Chondrocyte (in vitro differentiated cells): Measurements from ENCODE around the gene RAD51B. TPM values are rescaled to one million over a fixed set of nuclear protein-coding genes. Genes with fewer than 3 reads are reported as not detected.

Experiments
- DNase-seq: peaks from one replicate; pipeline ENCODE4 v3.0.0; 2021; ENCODE audit warnings: mixed read lengths, low spot score
- H3K27ac Mint-ChIP-seq: one replicate; pipeline ENCODE4 v1.8.0; 2021; ENCODE audit warnings: mild to moderate bottlenecking, moderate library complexity, mixed read lengths; ENCODE audit not compliant: unreplicated experiment
- H3K27me3 Mint-ChIP-seq: 2 replicates; pipeline ENCODE4 v1.8.0; 2021; ENCODE audit warnings: low read depth, mixed read lengths
- H3K36me3 Mint-ChIP-seq: 2 replicates; pipeline ENCODE4 v1.8.0; 2021; ENCODE audit warnings: low read depth, mixed read lengths
- H3K4me1 Mint-ChIP-seq: 2 replicates; pipeline ENCODE4 v1.8.0; 2021; ENCODE audit warnings: low read depth, mild to moderate bottlenecking, mixed read lengths
- H3K4me3 Mint-ChIP-seq: one replicate; pipeline ENCODE4 v1.8.0; 2021; ENCODE audit warnings: mild to moderate bottlenecking, moderate library complexity, mixed read lengths; ENCODE audit not compliant: unreplicated experiment
- H3K9me3 Mint-ChIP-seq: 2 replicates; pipeline ENCODE4 v1.8.0; 2021; ENCODE audit warnings: low read depth, mixed read lengths
- total RNA-seq: library from RNA; stranded (reverse); gene quantifications from 3 replicates; pipeline ENCODE4 v1.2.1, GENCODE V29; 2021
- TF ChIP-seq, protein P1 (sequence below): fragments of 200-600 bp; sonication (generic); IDR thresholded peaks from 2 replicates; pipeline ENCODE4 v1.5.0; 2021; ENCODE audit warnings: antibody characterized with exemption, mild to moderate bottlenecking, moderate library complexity

Gene RAD51B
- total RNA-seq, 1 donor from 2014 or later = 8.2 TPM

DNA sequence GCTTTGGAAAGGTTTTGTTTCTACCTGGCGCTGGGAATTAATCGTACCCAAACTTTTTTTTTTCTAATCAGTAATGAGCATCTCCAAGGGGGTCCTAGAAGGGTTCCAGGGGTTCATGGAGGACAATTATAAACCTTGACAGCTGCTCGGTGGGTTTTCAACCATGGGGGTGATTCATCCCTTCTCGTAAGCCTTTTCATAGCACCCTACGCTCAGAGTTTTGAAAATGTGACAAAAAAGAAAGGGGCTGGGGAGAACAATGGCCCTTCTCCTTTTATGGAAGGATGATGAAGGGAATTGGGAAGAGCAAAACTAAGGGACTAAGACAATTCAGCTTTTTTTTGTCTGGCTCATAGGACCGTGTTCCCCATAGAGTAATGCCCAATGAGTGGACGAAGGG, 776.6 kb downstream of the RAD51B start:
- no peaks in the 10 kb centered on the region for H3K27me3 Mint-ChIP-seq

DNA sequence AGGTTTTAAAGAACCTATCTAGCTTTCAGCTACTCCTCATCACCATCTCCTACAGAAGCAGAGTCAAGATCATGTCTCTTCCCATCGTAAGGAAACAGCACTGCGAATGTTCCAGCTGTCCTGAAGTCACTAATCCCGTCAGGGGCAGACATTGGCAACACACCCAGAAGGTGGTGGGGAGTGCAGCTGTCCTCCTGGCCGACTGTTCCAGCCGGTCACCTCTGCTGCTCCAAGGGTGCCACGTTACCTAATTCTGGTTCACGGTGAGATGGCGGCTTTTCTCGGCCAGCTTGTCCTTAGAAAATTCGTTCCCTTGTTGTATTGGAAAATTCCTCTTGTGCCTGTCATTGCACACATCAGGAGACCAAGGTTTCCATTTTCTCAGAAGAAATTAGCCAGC, 777.1 kb downstream of the RAD51B start:
- Mint-ChIP-seq H3K27me3 (no peaks in the 10 kb centered on the region), H3K27ac (no peak overlapping the region), H3K9me3 (no peaks in the 10 kb centered on the region), H3K4me1 (peaks cover 51% of the 10 kb centered on the region), H3K4me3 (no peak overlapping the region), H3K36me3 (no peaks in the 10 kb centered on the region)
- no peak for DNase-seq
- TF ChIP-seq, protein P1, sequence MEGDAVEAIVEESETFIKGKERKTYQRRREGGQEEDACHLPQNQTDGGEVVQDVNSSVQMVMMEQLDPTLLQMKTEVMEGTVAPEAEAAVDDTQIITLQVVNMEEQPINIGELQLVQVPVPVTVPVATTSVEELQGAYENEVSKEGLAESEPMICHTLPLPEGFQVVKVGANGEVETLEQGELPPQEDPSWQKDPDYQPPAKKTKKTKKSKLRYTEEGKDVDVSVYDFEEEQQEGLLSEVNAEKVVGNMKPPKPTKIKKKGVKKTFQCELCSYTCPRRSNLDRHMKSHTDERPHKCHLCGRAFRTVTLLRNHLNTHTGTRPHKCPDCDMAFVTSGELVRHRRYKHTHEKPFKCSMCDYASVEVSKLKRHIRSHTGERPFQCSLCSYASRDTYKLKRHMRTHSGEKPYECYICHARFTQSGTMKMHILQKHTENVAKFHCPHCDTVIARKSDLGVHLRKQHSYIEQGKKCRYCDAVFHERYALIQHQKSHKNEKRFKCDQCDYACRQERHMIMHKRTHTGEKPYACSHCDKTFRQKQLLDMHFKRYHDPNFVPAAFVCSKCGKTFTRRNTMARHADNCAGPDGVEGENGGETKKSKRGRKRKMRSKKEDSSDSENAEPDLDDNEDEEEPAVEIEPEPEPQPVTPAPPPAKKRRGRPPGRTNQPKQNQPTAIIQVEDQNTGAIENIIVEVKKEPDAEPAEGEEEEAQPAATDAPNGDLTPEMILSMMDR = no peak

More for the DNA sequence above, 776.6 kb downstream of the RAD51B start:
- DNase-seq = no peak
- TF ChIP-seq, protein P1 = no peak
- Mint-ChIP-seq H3K4me3 (no peak overlapping the region), H3K27ac (no peak overlapping the region), H3K9me3 (no peaks in the 10 kb centered on the region), H3K4me1 (peaks cover 51% of the 10 kb centered on the region), H3K36me3 (no peaks in the 10 kb centered on the region)

DNA sequence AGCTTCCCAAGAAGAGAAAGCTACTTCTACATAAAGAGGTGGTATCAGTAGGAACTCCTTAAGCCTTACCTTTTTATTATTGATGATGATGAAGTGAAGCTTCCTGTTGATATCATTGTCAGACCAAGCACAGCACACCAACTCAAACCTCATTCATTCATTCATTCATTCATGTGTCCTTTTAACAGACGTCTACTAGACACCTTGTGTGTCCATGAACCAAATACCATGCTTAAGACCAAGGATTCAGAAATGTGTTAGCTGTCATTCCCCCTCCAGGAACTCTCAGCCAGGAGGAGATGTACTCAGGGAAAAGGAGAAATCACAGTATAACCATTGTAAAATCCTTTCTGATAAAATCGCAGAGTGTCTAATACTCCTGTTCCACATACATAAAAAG, 778.5 kb downstream of the RAD51B start:
- H3K4me3 Mint-ChIP-seq = no peak overlapping the region
- H3K27ac Mint-ChIP-seq = peak overlapping the region; percentile 93
- H3K36me3 Mint-ChIP-seq = no peaks in the 10 kb centered on the region
- no peak for DNase-seq
- H3K4me1 Mint-ChIP-seq = peaks cover 42% of the 10 kb centered on the region
- H3K27me3 Mint-ChIP-seq = no peaks in the 10 kb centered on the region
- TF ChIP-seq, protein P1 = no peak
- no peaks in the 10 kb centered on the region for H3K9me3 Mint-ChIP-seq

DNA sequence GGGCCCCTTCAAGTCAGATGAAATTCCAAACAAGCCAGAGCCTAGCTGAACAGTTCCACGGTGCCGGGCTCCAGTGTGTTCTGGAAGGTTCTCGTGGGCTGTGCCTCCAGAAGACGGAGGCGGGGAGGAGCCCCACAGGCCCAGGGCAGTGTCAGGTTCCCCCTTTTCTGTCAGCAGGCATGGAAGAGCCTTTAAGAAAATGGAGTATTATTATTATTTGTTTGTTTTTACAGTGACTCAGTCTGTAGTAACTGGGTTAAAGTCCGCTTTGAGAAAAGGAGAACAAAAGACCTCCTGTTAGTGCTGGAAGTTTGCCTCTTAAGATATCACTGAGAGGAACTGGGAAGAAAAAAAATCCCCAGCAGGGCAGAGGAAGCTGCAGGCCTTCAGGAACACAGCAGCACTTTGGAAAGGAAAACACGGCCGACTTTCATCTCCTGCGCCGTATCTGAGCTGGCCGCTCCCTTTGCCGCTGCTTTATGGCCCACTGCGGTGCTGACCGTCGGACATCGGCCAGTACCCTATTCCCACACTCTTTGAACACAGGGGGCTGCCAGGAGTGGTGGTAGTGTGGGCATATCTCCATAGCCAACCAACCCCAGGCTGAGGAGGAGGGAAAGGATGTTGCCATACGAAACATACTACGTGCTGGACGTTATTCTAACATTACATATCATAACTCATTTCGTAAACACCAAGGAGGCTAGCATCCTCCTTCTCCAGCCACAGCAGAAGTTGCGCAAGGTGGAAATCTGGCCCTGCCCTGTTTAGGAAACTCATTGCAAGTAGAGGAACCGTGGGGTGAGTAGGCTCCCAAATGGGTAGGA, 779.3 kb downstream of the RAD51B start:
- Mint-ChIP-seq H3K4me3 (peak overlapping the region; percentile 27), H3K4me1 (peaks cover 41% of the 10 kb centered on the region)
- DNase-seq = no peak

DNA sequence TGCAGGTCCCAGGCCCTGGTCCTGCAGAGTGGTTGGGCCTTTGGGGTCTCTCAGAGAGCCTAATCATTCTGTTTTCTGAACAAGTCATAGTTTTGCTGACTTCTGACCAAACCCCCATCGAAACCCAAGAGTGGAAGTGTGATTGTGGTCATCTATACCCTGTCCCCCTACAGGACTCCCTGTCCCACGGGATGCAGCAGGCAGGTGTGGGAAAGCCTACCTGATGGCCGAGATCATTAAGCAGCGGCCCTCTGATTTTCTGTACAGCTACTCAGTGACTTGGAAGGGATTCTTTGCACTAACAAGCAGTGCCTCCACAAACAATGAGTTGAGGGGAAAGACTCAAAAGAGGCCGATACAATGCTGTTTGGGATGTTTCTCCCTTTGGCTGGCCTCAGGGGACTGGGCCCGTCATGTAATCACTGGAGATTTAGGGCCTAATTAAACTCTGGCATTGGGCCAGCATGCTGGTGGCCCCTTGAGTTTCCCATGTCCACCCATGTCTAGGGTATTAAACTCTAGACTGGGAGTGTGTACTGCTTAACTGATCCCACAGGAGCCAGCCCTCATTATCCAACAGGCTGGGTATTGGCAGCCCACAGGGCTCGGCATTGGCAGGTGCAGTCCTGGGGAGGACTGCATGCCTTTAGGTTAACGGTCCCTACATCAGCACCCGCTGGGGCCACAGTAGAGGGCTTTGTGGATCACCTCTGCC, 780.5 kb downstream of the RAD51B start:
- Mint-ChIP-seq H3K36me3 (no peaks in the 10 kb centered on the region), H3K27me3 (no peaks in the 10 kb centered on the region), H3K4me3 (no peak overlapping the region), H3K9me3 (no peaks in the 10 kb centered on the region), H3K27ac (no peak overlapping the region), H3K4me1 (peaks cover 35% of the 10 kb centered on the region)
- DNase-seq = no peak
- TF ChIP-seq, protein P1 = no peak

More for the DNA sequence above, 779.3 kb downstream of the RAD51B start:
- Mint-ChIP-seq H3K9me3 (no peaks in the 10 kb centered on the region), H3K27me3 (no peaks in the 10 kb centered on the region), H3K27ac (peak overlapping the region; percentile 93), H3K36me3 (no peaks in the 10 kb centered on the region)
- TF ChIP-seq, protein P1 = no peak
